Measurements from ENCODE around the gene TRPM6.
A peak's percentile ranks its signal among the peaks of the same experiment; 100 is the strongest.

Gene TRPM6

GRCh38 chr9:74887041-74887980 is at the start of gene TRPM6:
TSS of gene TRPM6 (minus strand) at chr9:74887921. CDS start at chr9:74887856, 65 bp downstream.
- H3K27ac ChIP-seq = peak within 1 kb of the TSS; percentile 7; the same call in 1 of the 2 replicates
- no peak for TF ChIP-seq CTCF (conservative IDR thresholded peaks at IDR 0.05)
- TF ChIP-seq ZFX (IDR thresholded peaks at IDR 0.05) = no peak

- TF ChIP-seq ZFX (IDR thresholded peaks at IDR 0.05) (no peak), CTCF (conservative IDR thresholded peaks at IDR 0.05) (no peak)
These were observed 47.3 kb upstream of the TRPM6 start for GRCh38 chr9:74935008-74935407.

GRCh38 chr9:74921737-74922136 is 34.0 kb upstream of the TRPM6 start:
- no peak overlapping the region for H3K27ac ChIP-seq
- TF ChIP-seq CTCF (conservative IDR thresholded peaks at IDR 0.05) (no peak), ZFX (IDR thresholded peaks at IDR 0.05) (no peak)

More at GRCh38 chr9:74935008-74935407, 47.3 kb upstream of the TRPM6 start:
- H3K27ac ChIP-seq = no peak overlapping the region

- TF ChIP-seq ZFX (IDR thresholded peaks at IDR 0.05) = no peak
- TF ChIP-seq CTCF (conservative IDR thresholded peaks at IDR 0.05) = no peak
These were observed 33.4 kb upstream of the TRPM6 start for GRCh38 chr9:74920944-74921626.

GRCh38 chr9:74910036-74910435 is 22.3 kb upstream of the TRPM6 start:
- TF ChIP-seq ZFX (IDR thresholded peaks at IDR 0.05) = no peak
- TF ChIP-seq CTCF (conservative IDR thresholded peaks at IDR 0.05) = no peak
- no peak overlapping the region for H3K27ac ChIP-seq

More at GRCh38 chr9:74920944-74921626, 33.4 kb upstream of the TRPM6 start:
- H3K27ac ChIP-seq = no peak overlapping the region

- TF ChIP-seq ZFX (IDR thresholded peaks at IDR 0.05) (no peak), CTCF (conservative IDR thresholded peaks at IDR 0.05) (no peak)
- no peak overlapping the region for H3K27ac ChIP-seq
These were observed 20.9 kb upstream of the TRPM6 start for GRCh38 chr9:74908665-74909064.

- TF ChIP-seq ZFX (IDR thresholded peaks at IDR 0.05) (no peak), CTCF (conservative IDR thresholded peaks at IDR 0.05) (no peak)
These were observed 19.4 kb upstream of the TRPM6 start for GRCh38 chr9:74907085-74907484.

More at GRCh38 chr9:74907085-74907484, 19.4 kb upstream of the TRPM6 start:
- no peak overlapping the region for H3K27ac ChIP-seq
